Neural cell (in vitro differentiated cells): Measurements from ENCODE around the gene IL6R.

Experiments used
- EP300 ChIP-seq: fragments of 450-650 bp; conservative IDR thresholded peaks from 2 replicates; pipeline ENCODE4 v1.6.1; 2014; ENCODE audit warnings: antibody characterized with exemption, mild to moderate bottlenecking, moderate library complexity; ENCODE audit not compliant: poor library complexity, severe bottlenecking
- EZH2 ChIP-seq: fragments of 200-600, 300-800 bp; shearing (Covaris generic), sonication (generic); IDR thresholded peaks from 2 replicates; pipeline ENCODE4 v1.6.1; 2014; ENCODE audit warnings: antibody characterized with exemption, low read length, borderline replicate concordance, mild to moderate bottlenecking; ENCODE audit not compliant: insufficient read depth, poor library complexity, severe bottlenecking
- POLR2AphosphoS5 ChIP-seq: IDR thresholded peaks from 2 replicates; pipeline ENCODE4 v1.6.1; 2012
- TF ChIP-seq, protein P1 (sequence below): fragments of 450-650 bp; IDR thresholded peaks from 2 replicates; pipeline ENCODE4 v1.5.1; 2014; ENCODE audit warnings: antibody characterized with exemption, mild to moderate bottlenecking, moderate library complexity; ENCODE audit not compliant: poor library complexity, severe bottlenecking

DNA sequence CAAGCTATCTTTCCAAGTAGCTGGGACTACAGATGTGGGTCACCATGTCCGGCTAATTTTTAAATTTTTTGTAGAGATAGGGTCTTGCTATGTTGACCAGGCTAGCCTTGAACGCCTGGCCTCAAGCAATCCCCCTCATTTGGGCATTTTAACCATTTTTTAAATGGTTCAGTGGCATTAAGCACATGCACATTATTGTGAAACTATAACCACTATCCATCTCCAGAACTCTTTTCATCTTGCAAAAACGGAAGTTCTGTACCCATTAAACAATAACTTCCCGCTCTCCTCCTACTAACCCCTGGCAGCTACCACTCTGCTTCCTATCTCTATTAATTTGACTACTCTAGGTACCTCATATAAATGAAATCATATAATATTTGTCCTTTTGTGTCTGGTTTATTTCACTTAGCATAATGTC, 4.8 kb upstream of the IL6R start:
- TF ChIP-seq EP300 (no peak), POLR2AphosphoS5 (no peak), EZH2 (no peak)
- TF ChIP-seq, protein P1, sequence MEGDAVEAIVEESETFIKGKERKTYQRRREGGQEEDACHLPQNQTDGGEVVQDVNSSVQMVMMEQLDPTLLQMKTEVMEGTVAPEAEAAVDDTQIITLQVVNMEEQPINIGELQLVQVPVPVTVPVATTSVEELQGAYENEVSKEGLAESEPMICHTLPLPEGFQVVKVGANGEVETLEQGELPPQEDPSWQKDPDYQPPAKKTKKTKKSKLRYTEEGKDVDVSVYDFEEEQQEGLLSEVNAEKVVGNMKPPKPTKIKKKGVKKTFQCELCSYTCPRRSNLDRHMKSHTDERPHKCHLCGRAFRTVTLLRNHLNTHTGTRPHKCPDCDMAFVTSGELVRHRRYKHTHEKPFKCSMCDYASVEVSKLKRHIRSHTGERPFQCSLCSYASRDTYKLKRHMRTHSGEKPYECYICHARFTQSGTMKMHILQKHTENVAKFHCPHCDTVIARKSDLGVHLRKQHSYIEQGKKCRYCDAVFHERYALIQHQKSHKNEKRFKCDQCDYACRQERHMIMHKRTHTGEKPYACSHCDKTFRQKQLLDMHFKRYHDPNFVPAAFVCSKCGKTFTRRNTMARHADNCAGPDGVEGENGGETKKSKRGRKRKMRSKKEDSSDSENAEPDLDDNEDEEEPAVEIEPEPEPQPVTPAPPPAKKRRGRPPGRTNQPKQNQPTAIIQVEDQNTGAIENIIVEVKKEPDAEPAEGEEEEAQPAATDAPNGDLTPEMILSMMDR, result no peak
